Sigmoid colon (tissue), 7 donors: Measurements from ENCODE around the gene TNC. TPM values are rescaled to one million over a fixed set of nuclear protein-coding genes. Genes with fewer than 3 reads are reported as not detected.

ENCODE experiments used
- DNase-seq: peaks from one replicate; pipeline ENCODE4 v3.0.0-alpha.2; 2019
- H3K27ac ChIP-seq, 4 donors: fragments of 200-600 bp; sonication (generic); one replicate each; pipeline ENCODE4 v1.5.1; 2016 to 2019; ENCODE audit warnings: mild to moderate bottlenecking in 1 of 4
- H3K27me3 ChIP-seq, 3 donors: fragments of 200-600 bp; sonication (generic); one replicate each; pipeline ENCODE4 v1.5.1; 2019; ENCODE audit warnings: mild to moderate bottlenecking in 1 of 3
- H3K36me3 ChIP-seq, 4 donors: fragments of 200-600 bp; sonication (generic); one replicate each; pipeline ENCODE4 v1.5.1; 2016 to 2019
- H3K4me1 ChIP-seq, 4 donors: fragments of 200-600 bp; sonication (generic); one replicate each; pipeline ENCODE4 v1.5.1; 2017 to 2019
- H3K4me3 ChIP-seq, 4 donors: fragments of 200-600 bp; sonication (generic); one replicate each; pipeline ENCODE4 v1.5.1; 2017 to 2019; ENCODE audit warnings: mild to moderate bottlenecking in 2 of 4, moderate library complexity in 1 of 4
- H3K9me3 ChIP-seq, 4 donors: fragments of 200-600 bp in 3 of 4; sonication (generic) in 3 of 4; one replicate each; pipeline versions ENCODE4 v1.5.1 to v1.6.1; 2013 to 2019
- CTCF ChIP-seq, 4 experiments: fragments of 450-650 bp in 3 of 4; fragments of 200-600 bp in 1 of 4; IDR thresholded peaks; one replicate each; pipeline ENCODE4 v1.5.1; 2016 to 2019; ENCODE audit warnings: antibody characterized with exemption in 4 of 4, mild to moderate bottlenecking in 3 of 4, moderate library complexity in 2 of 4
- EP300 ChIP-seq, 4 donors: sonication (generic); formaldehyde crosslinking; IDR thresholded peaks; one replicate each; pipeline ENCODE4 v1.6.1; 2017; ENCODE audit warnings: antibody characterized with exemption in 4 of 4
- POLR2A ChIP-seq, 2 donors: fragments of 450-650 bp; IDR thresholded peaks; one replicate each; pipeline ENCODE4 v1.6.1; 2016; ENCODE audit warnings: antibody characterized with exemption in 2 of 2, mild to moderate bottlenecking in 2 of 2, moderate library complexity in 2 of 2
- POLR2AphosphoS5 ChIP-seq, 4 donors: sonication (generic); formaldehyde crosslinking; IDR thresholded peaks; one replicate each; pipeline ENCODE4 v1.6.1; 2017; ENCODE audit warnings: antibody characterized with exemption in 4 of 4
- WGBS, 2 donors: extraction: QIAGEN DNeasy Blood & Tissue Kit; methylation state at CpG; one replicate each; pipeline ENCODE4 v1.1.7; 2013; 5-methylcytosine and 5-hydroxymethylcytosine counted together
- intact Hi-C: fragments of 100-400 bp; cut with DNase I; formaldehyde crosslinking; loops from one replicate; pipeline ENCODE4 v1.15.1; 2023
- polyA plus RNA-seq, 3 donors: library from polyadenylated mRNA; stranded (reverse); fragments of 200-250 nt; gene quantifications; one replicate each; pipeline ENCODE4 v1.2.3, GENCODE V29; 2013
- total RNA-seq, 4 donors: library from RNA; depleted of rRNA; stranded (reverse); fragments of >200 nt; gene quantifications; one replicate each; pipeline ENCODE4 v1.1.0, GENCODE V29; 2016
- donor health status: healthy with polysubstance abuse.
- donor health status: Bipolar disorder and iron deficiency.
- donor health status: healthy.

TNC gene
- total and polyA plus RNA-seq, 7 donors, result 0.69 to 742 (median 127) TPM

- no peak overlapping the region for H3K27ac ChIP-seq
- H3K9me3 ChIP-seq, result no peaks in the 10 kb centered on the region
- no peak overlapping the region for H3K4me3 ChIP-seq
- no peaks in the 10 kb centered on the region for H3K27me3 ChIP-seq
- 74 to 77% methylated on average over 8 of the region's 8 CpGs for WGBS, 2 donors
- no peak for DNase-seq
- no peak for TF ChIP-seq CTCF (IDR thresholded peaks at IDR 0.05)
- no peak for TF ChIP-seq POLR2AphosphoS5 (IDR thresholded peaks at IDR 0.05)
- TF ChIP-seq EP300 (IDR thresholded peaks at IDR 0.05), result no peak
- no peak for TF ChIP-seq POLR2A (IDR thresholded peaks at IDR 0.05)
- peaks cover 0 to 8% (median 0%) of the 10 kb centered on the region in 4 donors for H3K4me1 ChIP-seq
- no peaks in the 10 kb centered on the region for H3K36me3 ChIP-seq
- intact Hi-C loops, result no loop called here
These were observed 115.4 kb downstream of the TNC start for GRCh38 chr9:115002371-115003120.

- no peaks in the 10 kb centered on the region for H3K36me3 ChIP-seq
- peaks cover 0 to 8% (median 0%) of the 10 kb centered on the region in 4 donors for H3K4me1 ChIP-seq
- intact Hi-C loops, result no loop called here
- no peaks in the 10 kb centered on the region for H3K9me3 ChIP-seq
- WGBS, 2 donors, result 64 to 69% methylated on average over 7 of the region's 7 CpGs
- TF ChIP-seq CTCF (IDR thresholded peaks at IDR 0.05) (no peak), EP300 (IDR thresholded peaks at IDR 0.05) (no peak), POLR2A (IDR thresholded peaks at IDR 0.05) (no peak), POLR2AphosphoS5 (IDR thresholded peaks at IDR 0.05) (no peak)
- no peak overlapping the region for H3K27ac ChIP-seq
- no peaks in the 10 kb centered on the region for H3K27me3 ChIP-seq
- no peak overlapping the region for H3K4me3 ChIP-seq
- DNase-seq, result no peak
These were observed 117.7 kb downstream of the TNC start for GRCh38 chr9:115000217-115000639.

- intact Hi-C loops, result no loop called here
- 72 to 78% methylated on average over 2 of the region's 2 CpGs for WGBS, 2 donors
- Histone ChIP-seq H3K4me1 (peaks cover 0 to 8% (median 0%) of the 10 kb centered on the region in 4 donors), H3K27ac (no peak overlapping the region), H3K4me3 (no peak overlapping the region), H3K9me3 (no peaks in the 10 kb centered on the region), H3K36me3 (no peaks in the 10 kb centered on the region), H3K27me3 (no peaks in the 10 kb centered on the region)
- no peak for DNase-seq
- TF ChIP-seq CTCF (IDR thresholded peaks at IDR 0.05) (no peak), EP300 (IDR thresholded peaks at IDR 0.05) (no peak), POLR2AphosphoS5 (IDR thresholded peaks at IDR 0.05) (no peak), POLR2A (IDR thresholded peaks at IDR 0.05) (no peak)
These were observed 119.6 kb downstream of the TNC start for GRCh38 chr9:114998326-114998725.

GRCh38 chr9:114995681-114996221, 122.2 kb downstream of the TNC start:
- Histone ChIP-seq H3K27ac (no peak overlapping the region), H3K9me3 (no peaks in the 10 kb centered on the region), H3K4me3 (no peak overlapping the region), H3K27me3 (no peaks in the 10 kb centered on the region), H3K36me3 (no peaks in the 10 kb centered on the region), H3K4me1 (no peaks in the 10 kb centered on the region)
- TF ChIP-seq EP300 (IDR thresholded peaks at IDR 0.05) (no peak), POLR2AphosphoS5 (IDR thresholded peaks at IDR 0.05) (no peak), POLR2A (IDR thresholded peaks at IDR 0.05) (no peak), CTCF (IDR thresholded peaks at IDR 0.05) (no peak)
- intact Hi-C loops, result no loop called here
- WGBS, 2 donors, result 71 to 73% methylated on average over 10 of the region's 10 CpGs
- no peak for DNase-seq
